Mucosa of gallbladder (tissue), 1 donor: ENCODE data around the gene CAPN13. TPM values are rescaled to one million over a fixed set of nuclear protein-coding genes. Genes with fewer than 3 reads are reported as not detected.
A peak's percentile ranks its signal among the peaks of the same experiment; 100 is the strongest.

Experiments used
- DNase-seq: peaks from one replicate; pipeline ENCODE4 v3.0.0-alpha.2; 2020; ENCODE audit warnings: low spot score
- total RNA-seq: library from RNA; stranded (reverse); gene quantifications from one replicate; pipeline ENCODE4 v1.2.1, GENCODE V29; 2021
- donor health status: DM: no; HTN: no; CAD: no.

Gene CAPN13
- total RNA-seq, 1 donor from 2014 or later, result 44.4 TPM

DNA sequence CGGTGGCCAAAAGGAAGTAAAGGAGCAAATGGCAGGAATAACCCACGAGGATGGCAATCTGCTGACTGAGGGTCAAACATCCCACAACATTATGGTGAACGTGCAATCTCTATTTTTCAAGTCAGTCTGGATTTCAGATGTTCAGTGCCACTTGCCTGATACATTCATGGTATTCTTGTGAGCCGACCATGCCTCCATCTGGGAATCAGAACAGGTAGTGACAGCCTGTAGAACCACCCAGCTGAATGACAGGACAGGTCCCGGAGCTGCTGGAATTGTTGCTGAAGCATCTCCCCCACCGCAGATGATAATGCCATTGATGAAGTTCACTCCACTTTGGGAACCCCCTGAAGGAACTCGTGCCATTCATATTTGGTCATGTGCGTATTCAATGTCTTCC, 123.2 kb downstream of the CAPN13 start:
- DNase-seq, result peak; percentile 1

DNA sequence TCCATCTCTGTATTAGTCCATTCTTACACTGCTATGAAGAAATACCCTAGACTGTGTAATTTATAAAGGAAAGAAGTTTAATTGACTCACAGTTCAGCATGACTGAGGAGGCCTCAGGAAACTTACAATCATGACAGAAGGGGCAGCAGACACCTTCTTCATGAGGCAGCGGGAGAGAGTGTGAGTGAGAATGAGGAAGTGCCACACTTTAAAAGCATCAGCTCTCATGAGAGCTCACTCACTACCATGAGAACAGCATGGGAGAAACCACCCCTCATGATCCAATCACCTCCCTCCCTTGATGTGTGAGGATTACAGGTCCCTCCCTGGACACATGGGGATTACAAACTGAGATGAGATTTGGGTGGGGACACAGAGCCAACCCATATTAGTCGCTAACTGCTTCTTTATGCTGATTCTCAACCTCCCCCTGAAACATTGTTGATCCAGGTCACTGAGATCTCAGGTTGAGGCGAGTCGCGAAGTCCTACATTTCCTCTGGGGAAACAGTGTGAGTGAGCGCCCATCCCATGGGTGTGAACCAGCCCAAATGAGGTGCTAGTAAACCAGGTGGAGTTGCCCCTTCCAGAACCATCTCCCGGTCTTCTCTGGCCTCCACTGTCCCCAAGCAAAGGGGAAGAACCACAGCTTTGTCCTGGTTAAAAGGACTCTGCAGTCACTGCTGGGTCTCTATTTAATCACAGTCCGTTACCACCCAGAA, 123.8 kb downstream of the CAPN13 start:
- peak; percentile 8 for DNase-seq

DNA sequence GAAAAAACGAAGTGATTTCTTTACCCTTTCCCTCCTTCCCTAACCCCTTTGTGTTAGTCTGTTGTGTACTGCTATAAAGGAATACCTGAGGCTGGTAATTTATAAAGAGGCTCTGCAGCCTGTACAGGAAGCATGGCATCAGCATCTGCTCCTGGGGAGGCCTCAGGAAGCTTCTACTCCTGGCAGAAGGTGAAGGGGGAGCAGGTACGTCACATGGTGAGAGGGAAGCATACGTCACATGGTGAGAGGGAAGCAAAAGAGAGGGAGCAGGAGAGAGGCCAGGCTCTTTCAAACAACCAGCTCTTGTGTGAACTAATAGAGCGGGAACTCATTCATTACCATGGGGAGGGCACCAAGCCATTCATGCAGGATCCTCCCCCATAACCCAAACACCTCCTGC, 126.2 kb downstream of the CAPN13 start:
- DNase-seq, result peak; percentile 2

DNA sequence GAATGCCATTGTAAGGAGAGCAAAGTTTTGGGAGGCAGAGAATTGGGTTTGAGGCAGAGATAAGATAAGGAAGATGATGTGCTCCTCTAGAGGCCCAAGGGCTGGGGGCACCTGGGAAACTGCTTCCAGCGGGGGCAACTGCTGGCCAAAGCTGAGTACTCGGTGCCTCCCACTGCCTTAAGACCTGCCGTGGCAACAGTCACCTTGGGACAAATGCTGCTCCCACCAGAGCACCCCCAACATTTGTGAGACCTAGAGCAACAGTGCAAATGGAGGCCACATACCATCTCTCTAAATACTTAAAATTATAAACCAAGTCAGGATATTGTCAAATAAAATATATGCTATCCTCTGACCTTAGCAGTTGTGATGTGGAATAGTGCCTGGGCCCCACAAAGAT, 127.1 kb downstream of the CAPN13 start:
- peak; percentile 3 for DNase-seq

DNA sequence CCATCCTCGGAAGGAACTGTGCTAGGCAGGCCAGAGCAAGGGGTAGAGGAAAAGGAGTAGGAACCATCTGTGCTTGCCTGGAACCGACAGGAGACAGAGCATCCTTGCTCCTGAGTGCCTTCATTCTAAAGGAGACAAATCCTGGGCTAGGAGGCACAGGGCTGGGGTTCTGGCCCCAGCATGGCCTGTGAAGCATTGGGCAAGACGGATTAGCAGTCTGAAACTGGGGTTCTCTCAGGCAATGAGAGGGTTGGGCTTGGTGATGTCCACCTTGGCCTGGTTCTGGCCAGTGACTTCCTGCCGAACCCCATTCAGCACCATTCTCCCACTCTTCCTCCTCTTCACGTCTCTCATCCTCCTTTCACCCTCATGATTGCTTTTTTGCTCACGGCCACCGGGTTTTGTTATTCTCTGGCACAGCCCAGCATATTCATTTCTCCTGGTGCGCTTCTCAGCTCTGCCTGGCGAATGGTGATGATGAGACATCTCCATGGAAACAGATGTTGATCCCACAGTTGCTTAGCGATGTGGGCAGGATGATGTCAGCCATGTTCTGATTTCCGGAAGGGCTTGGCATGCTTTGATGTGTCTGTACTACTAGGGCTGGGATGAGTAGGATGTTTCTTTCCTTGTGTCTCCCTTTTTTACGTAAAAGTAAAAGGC, 127.7 kb downstream of the CAPN13 start:
- DNase-seq, result peak; percentile 3

DNA sequence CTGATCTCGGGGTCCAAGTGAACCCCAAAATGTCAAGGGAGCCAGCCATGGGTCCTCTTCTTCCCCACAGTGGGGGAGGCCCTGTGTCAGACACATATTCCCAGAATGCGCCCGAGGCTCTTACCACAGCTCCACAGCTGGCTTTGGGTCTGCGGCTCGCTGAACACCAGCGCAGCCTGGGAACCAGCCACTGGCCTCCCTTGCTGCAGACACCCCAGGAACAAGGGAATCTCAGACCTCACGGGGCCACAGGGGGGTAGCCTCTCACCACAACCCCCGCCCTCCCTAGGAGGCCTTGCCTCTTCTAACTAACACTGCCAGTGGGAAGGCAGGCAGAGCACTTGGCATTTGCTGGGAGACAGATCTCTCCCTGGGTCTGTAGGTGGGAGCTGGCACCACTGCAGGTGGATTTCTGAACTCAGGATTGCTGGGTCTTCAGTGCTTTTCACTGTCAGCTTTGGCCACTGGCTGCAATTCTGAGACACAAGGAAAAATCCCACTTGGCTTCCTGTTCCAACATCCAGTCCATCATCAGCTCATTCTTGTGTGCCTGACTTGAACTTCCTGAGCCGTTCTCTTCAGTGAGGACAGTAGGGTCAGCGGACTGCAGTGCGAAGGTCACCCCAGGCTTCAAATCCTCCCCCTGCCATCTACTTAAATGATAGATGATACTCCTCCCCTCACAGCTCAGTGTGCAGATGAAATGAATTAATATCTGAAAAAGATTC, 128.7 kb downstream of the CAPN13 start:
- DNase-seq, result peak; percentile 7

DNA sequence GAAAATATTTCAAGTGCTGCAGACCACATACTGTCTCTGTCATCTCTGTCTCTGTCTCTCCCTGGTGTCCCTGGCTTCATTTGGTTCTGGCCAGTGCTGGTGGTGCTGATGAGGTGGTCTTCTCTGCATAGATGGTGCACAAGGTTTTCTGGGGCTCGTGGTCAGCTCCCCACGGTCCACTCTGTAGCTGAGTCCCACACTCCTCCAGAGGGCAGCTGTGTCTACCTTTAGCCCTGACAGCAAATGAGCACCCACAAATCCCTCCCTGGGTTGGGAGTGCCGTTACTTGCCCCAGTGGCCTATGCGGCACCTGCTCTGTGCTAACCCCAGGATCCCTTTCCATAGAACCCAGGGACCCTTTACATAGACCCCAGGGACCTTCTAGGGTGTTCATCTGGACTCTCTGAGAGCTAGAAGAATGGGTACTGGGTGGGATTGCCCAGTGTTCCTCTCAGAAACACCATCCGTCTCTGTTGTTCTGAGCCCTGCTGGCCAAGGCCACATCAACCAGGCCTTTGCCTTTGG, 129.3 kb downstream of the CAPN13 start:
- DNase-seq, result peak; percentile 2

DNA sequence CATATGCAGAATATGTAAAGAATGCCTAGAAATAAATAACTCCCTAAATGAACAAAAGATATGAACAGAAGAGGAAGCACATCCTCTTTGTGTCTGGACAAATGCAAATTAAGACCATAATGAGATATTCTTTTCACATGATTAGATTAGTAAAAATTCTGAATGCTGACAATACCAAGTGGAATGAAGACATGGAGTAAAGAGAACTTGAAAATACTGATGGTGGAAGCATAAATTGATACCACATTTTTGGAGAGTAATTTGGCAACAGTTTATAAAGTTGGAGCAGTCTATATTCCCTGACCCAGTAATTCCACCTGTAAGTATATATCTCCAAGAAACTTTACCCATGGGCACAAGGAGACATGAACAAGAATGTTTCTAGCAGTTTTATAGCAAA, 130.0 kb downstream of the CAPN13 start:
- DNase-seq, result no peak

DNA sequence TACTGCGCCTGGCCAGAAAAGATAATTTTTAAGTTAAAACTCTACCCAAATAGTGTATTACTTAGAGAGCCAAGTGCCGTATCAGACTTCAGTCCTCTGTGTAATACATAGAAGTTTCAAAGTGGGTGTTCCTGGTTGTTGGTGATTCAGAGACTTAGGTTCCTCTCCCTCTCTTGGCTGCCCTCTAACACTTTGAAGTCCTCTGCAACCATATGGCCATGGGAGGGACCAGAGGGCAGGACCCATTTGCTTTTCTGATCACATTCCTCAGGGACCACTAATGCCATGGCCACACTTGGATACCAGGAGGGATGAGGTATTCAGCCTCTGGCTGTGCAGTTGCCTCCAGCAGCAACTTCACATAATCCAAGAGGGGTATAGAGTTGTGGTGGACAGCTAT, 131.5 kb downstream of the CAPN13 start:
- DNase-seq, result peak; percentile 5

DNA sequence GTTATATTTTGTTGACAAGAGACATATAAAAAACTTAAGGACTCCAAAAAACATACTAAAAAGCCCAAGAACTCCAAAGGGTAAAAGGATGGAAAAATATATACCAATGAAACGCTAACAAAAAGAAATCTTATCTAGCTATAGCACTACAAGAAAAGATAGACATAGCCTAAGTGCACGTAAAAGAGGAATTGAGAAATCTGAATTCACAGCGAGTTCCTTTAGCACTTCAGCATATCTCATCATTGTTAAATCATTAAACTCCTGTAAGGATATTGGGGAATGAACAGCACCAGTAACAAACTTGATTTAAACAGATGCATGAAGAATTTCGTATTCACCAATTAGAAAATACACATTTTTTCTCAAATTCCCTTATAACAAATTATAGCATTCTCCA, 134.1 kb downstream of the CAPN13 start:
- DNase-seq, result no peak
